Gastrocnemius medialis (tissue), 4 donors: ENCODE data around the gene MKNK1.

Experiments
- CTCF ChIP-seq, 5 experiments: fragments of 450-650 bp in 3 of 5; fragments of 200-600 bp in 2 of 5; sonication (generic) in 2 of 5; IDR thresholded peaks in 4 of 5; conservative IDR thresholded peaks in 1 of 5; 1 replicate in 4 of 5; 2 replicates in 1 of 5; pipeline ENCODE4 v1.5.1; 2016 to 2019; ENCODE audit warnings: antibody characterized with exemption in 5 of 5, mild to moderate bottlenecking in 3 of 5, moderate library complexity in 3 of 5
- POLR2A ChIP-seq, 2 donors: fragments of 450-650 bp; IDR thresholded peaks; one replicate each; pipeline ENCODE4 v1.6.1; 2017; ENCODE audit warnings: antibody characterized with exemption in 2 of 2, mild to moderate bottlenecking in 2 of 2, moderate library complexity in 2 of 2

- TF ChIP-seq CTCF (IDR thresholded peaks at IDR 0.05 in 4 of 5, conservative IDR thresholded peaks at IDR 0.05 in 1 of 5) (no peak), POLR2A (IDR thresholded peaks at IDR 0.05) (no peak)
Observed at GRCh38 chr1:46637444-46638083, 33.5 kb upstream of the MKNK1 start.
